Heart left ventricle (tissue), 16 donors: ENCODE measurements around the gene NBAS. TPM values are rescaled to one million over a fixed set of nuclear protein-coding genes. Genes with fewer than 3 reads are reported as not detected.

Source experiments
- ATAC-seq, 4 donors: fragments of 200-7000 bp; cut with Tn5 transposase; one replicate each; pipeline ENCODE4 v1.9.1; 2020 to 2022; ENCODE audit warnings: moderate library complexity in 4 of 4, mild to moderate bottlenecking in 3 of 4, moderate number of reproducible peaks in 1 of 4
- DNase-seq, 5 donors: peaks; one replicate each; pipeline ENCODE4 v3.0.0-alpha.2; 2020
- H3K27ac ChIP-seq, 12 donors: fragments of 200-600 bp; sonication (generic) in 4 of 12; one replicate each; pipeline versions ENCODE4 v1.5.0 to v1.8.0; 2016 to 2022; ENCODE audit warnings: mild to moderate bottlenecking in 2 of 12
- H3K27me3 ChIP-seq, 9 donors: fragments of 200-600 bp; sonication (generic) in 2 of 9; one replicate each; pipeline versions ENCODE4 v1.5.1 to v1.8.0; 2016 to 2022; ENCODE audit warnings: mild to moderate bottlenecking in 3 of 9
- H3K36me3 ChIP-seq, 9 donors: fragments of 200-600 bp; sonication (generic) in 2 of 9; one replicate each; pipeline versions ENCODE4 v1.5.0 to v1.8.0; 2018 to 2022; ENCODE audit warnings: mild to moderate bottlenecking in 2 of 9
- H3K4me1 ChIP-seq, 12 donors: fragments of 200-600 bp; sonication (generic) in 4 of 12; one replicate each; pipeline versions ENCODE4 v1.5.0 to v1.8.0; 2016 to 2022; ENCODE audit warnings: mild to moderate bottlenecking in 3 of 12
- H3K4me3 ChIP-seq, 12 donors: fragments of 200-600 bp; sonication (generic) in 4 of 12; one replicate each; pipeline versions ENCODE4 v1.5.0 to v1.8.0; 2017 to 2022; ENCODE audit warnings: mild to moderate bottlenecking in 9 of 12, moderate library complexity in 4 of 12
- H3K9me3 ChIP-seq, 12 donors: fragments of 200-600 bp; sonication (generic) in 4 of 12; one replicate each; pipeline versions ENCODE4 v1.5.0 to v1.8.0; 2016 to 2022; ENCODE audit warnings: mild to moderate bottlenecking in 1 of 12
- CTCF ChIP-seq, 12 donors: fragments of 200-600 bp; sonication (generic) in 4 of 12; IDR thresholded peaks; one replicate each; pipeline versions ENCODE4 v1.5.0 to v1.8.0; 2018 to 2022; ENCODE audit warnings: antibody characterized with exemption in 12 of 12, mild to moderate bottlenecking in 5 of 12
- POLR2A ChIP-seq, 2 donors: fragments of 450-650 bp; IDR thresholded peaks; one replicate each; pipeline ENCODE4 v1.6.1; 2017; ENCODE audit warnings: antibody characterized with exemption in 2 of 2, mild to moderate bottlenecking in 2 of 2, moderate library complexity in 2 of 2
- WGBS, 4 donors: extraction: QIAGEN DNeasy Blood & Tissue Kit in 2 of 4; methylation state at CpG; one replicate each; pipeline versions ENCODE4 v1.1.5 to v1.1.7; 2013 to 2018; 5-methylcytosine and 5-hydroxymethylcytosine counted together
- intact Hi-C, 10 donors: fragments of 100-400 bp; cut with DNase I; formaldehyde crosslinking; loops; one replicate each; pipeline versions ENCODE4 v1.11.1 to v1.14.2; 2022
- polyA plus RNA-seq, 2 donors: library from polyadenylated mRNA; stranded (reverse); fragments of 200-250 nt; gene quantifications; one replicate each; pipeline ENCODE4 v1.2.3, GENCODE V29; 2013
- total RNA-seq, 9 donors: library from RNA; depleted of rRNA in 2 of 9; stranded (reverse); fragments of >200 nt in 2 of 9; fragmentation: NEBNext Ultra II Directional in 3 of 9; extraction: Animal tissue kit (Norgen Biotek cat#: 25700) in 3 of 9; gene quantifications; one replicate each; pipeline versions ENCODE4 v1.1.0 to v1.2.4, GENCODE V29; 2016 to 2023
- donor health status: ischemic (EF 13 %, LVEDD 7.1; RV severe dilation, severe dysfunction).
- donor health status: healthy with polysubstance abuse.
- donor health status: DM: no; HTN: yes; CAD: no.
- donor health status: DM: no; HTN: no; CAD: no.
- donor health status: ischemic (EF 25% LVEDD 6.9; RV normal size, moderate dysfunction).
- donor health status: ischemic (EF 25% LVEDD 5.7; RV mildly dilated, moderate dysfunction).
- donor health status: healthy.
- donor health status: DM: yes; HTN: yes; CAD: no.
- donor health status: ischemic (EF 35%, LVEDD 5.7; RV mildly dilated, moderate dysfunction).
- donor health status: nonischemic (EF 11% LVEDD 7.7; RV severe dilation, severe dysfunction).
- donor health status: DM: yes; HTN: yes; CAD: no.
- donor health status: PGD.
- donor health status: ischemic (EF 29% LVEDD 5.4; RV normal size, mild dysfunction).
- donor health status: nonischemic (EF 23%, LVEDD 6.1; RV moderate dilation, normal function).

NBAS gene
- total and polyA plus RNA-seq, 11 donors, result 23.1 to 63.0 (median 50.5) TPM

GRCh38 chr2:15471606-15472005 lies 89.5 kb downstream of the NBAS start:
- DNase-seq, result no peak
- no peak overlapping the region for H3K27ac ChIP-seq
- no peaks in the 10 kb centered on the region for H3K9me3 ChIP-seq
- peaks cover 0 to 4% (median 0%) of the 10 kb centered on the region in 12 donors for H3K4me1 ChIP-seq
- ATAC-seq, result no peak
- H3K36me3 ChIP-seq, result peaks cover 0 to 88% (median 61%) of the 10 kb centered on the region in 9 donors
- intact Hi-C loops, result no loop called here
- TF ChIP-seq CTCF (IDR thresholded peaks at IDR 0.05), result no peak
- TF ChIP-seq POLR2A (IDR thresholded peaks at IDR 0.05), result no peak
- no peak overlapping the region for H3K4me3 ChIP-seq
- 90 to 94% (median 92%) methylated on average over 2 of the region's 2 CpGs for WGBS, 4 donors
- no peaks in the 10 kb centered on the region for H3K27me3 ChIP-seq

DNA sequence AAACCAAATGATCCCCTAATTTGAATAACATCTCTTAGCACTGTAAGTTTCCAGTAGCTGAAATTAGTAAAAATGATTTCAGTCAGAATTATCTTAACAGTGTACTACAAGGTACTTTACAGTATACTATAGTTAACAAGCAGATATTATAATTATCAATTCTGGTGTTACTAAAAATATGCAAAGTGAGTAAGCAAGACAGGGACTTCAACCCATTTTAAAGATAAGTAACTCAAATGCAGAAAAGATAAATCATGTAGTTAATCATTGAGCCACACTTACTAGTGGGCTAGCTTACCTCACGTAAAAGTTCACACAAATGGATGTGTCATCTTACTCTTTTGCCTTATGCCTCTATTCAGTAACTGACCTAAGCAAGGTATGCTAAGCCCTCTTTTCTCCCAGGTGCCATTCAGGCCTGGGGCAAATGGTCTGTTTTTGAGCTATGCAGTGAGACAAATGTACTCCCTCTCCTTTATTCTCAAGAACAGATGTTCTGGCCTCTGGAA lies 101.0 kb downstream of the NBAS start:
- Histone ChIP-seq H3K27me3 (no peaks in the 10 kb centered on the region), H3K4me1 (peaks cover 0 to 16% (median 0%) of the 10 kb centered on the region in 12 donors), H3K36me3 (peaks cover 0 to 76% (median 48%) of the 10 kb centered on the region in 9 donors), H3K4me3 (no peak overlapping the region), H3K27ac (no peak overlapping the region), H3K9me3 (no peaks in the 10 kb centered on the region)
- TF ChIP-seq POLR2A (IDR thresholded peaks at IDR 0.05) (no peak), CTCF (IDR thresholded peaks at IDR 0.05) (no peak)
- intact Hi-C loops, result no loop called here
- DNase-seq (no peak), ATAC-seq (no peak)
- 92 to 98% (median 95%) methylated on average over 1 of the region's 1 CpG for WGBS, 4 donors

GRCh38 chr2:15458277-15458676 lies 102.9 kb downstream of the NBAS start:
- no peak overlapping the region for H3K4me3 ChIP-seq
- TF ChIP-seq CTCF (IDR thresholded peaks at IDR 0.05) (no peak), POLR2A (IDR thresholded peaks at IDR 0.05) (no peak)
- peaks cover 0 to 73% (median 49%) of the 10 kb centered on the region in 9 donors for H3K36me3 ChIP-seq
- ATAC-seq (no peak), DNase-seq (no peak)
- H3K27ac ChIP-seq, result no peak overlapping the region
- H3K4me1 ChIP-seq, result peaks cover 0 to 16% (median 0%) of the 10 kb centered on the region in 12 donors
- no peaks in the 10 kb centered on the region for H3K27me3 ChIP-seq
- 87 to 98% (median 97%) methylated on average over 2 of the region's 2 CpGs for WGBS, 4 donors
- H3K9me3 ChIP-seq, result no peaks in the 10 kb centered on the region
- intact Hi-C loops, result no loop called here

DNA sequence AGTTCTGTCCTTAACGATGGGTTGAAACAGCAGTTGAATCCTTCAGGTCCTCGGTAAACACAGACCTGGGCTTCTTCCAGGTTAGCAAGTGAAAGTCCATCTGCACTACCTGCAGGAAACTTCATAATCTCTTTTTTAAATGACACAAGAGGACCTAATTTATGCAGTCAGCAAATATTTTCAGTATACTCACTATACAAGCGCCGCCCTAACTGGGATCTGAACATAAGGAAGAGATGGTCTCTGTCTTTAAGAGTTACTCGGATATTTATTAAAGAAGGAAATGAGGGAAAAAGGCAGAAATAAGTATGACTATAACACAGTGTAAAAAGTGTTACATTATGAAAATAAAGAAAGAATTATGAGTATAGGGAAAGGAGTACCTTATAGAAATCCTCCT lies 103.3 kb downstream of the NBAS start:
- intact Hi-C loops, result no loop called here

More for the DNA sequence above, 103.3 kb downstream of the NBAS start:
- Histone ChIP-seq H3K4me3 (no peak overlapping the region), H3K27me3 (no peaks in the 10 kb centered on the region), H3K27ac (no peak overlapping the region), H3K4me1 (peaks cover 0 to 16% (median 0%) of the 10 kb centered on the region in 12 donors), H3K36me3 (peaks cover 0 to 73% (median 53%) of the 10 kb centered on the region in 9 donors), H3K9me3 (no peaks in the 10 kb centered on the region)
- WGBS, 4 donors, result 83 to 89% (median 87%) methylated on average over 5 of the region's 5 CpGs
- ATAC-seq, result no peak
- TF ChIP-seq CTCF (IDR thresholded peaks at IDR 0.05) (no peak), POLR2A (IDR thresholded peaks at IDR 0.05) (no peak)
- DNase-seq, result no peak
